Right lung (tissue), 10 donors: ENCODE data around the gene RUFY3. TPM values are rescaled to one million over a fixed set of nuclear protein-coding genes. Genes with fewer than 3 reads are reported as not detected.
"Not testable (repeated sequence)": the region's sequence is repeated elsewhere in the genome, so short reads cannot be mapped to it uniquely, and the experiment has no call there.

Experiments used
- DNase-seq, 2 donors: peaks; one replicate each; pipeline ENCODE4 v3.0.0-alpha.2; 2013
- long read RNA-seq, 8 donors: transcript quantifications; one replicate each; lab custom pipeline, GENCODE V29; 2026
- polyA plus RNA-seq, 5 donors: library from polyadenylated mRNA; unstranded; fragments of 120-200 nt; gene quantifications; one replicate each; pipeline versions ENCODE4 v1.2.1 to v1.2.3, GENCODE V29; 2013; ENCODE audit warnings: inconsistent platforms in 1 of 5, low replicate concordance in 1 of 5; ENCODE audit not compliant: insufficient read length in 5 of 5, insufficient read depth in 1 of 5

Gene RUFY3
- 100 to 1,000 TPM; 104 to 151 (median 137) TPM for polyA plus RNA-seq
- long read RNA-seq, donor 1, full-length matches to known transcripts = 8 of 140 reads
- long read RNA-seq, donor 1, partial matches to known transcripts = 72 of 140 reads
- long read RNA-seq, donor 1, other reads (novel, unspliced or antisense) = 60 of 140 reads
- long read RNA-seq, donor 2, partial matches to known transcripts = 0 of 1 reads
- long read RNA-seq, donor 2, other reads (novel, unspliced or antisense) = 0 of 1 reads
- long read RNA-seq, donor 3, partial matches to known transcripts = 124 of 135 reads
- long read RNA-seq, donor 3, other reads (novel, unspliced or antisense) = 5 of 135 reads
- long read RNA-seq, donor 4, partial matches to known transcripts = 0 of 6 reads
- long read RNA-seq, donor 4, other reads (novel, unspliced or antisense) = 0 of 6 reads
- long read RNA-seq, donor 5, partial matches to known transcripts = 0 of 6 reads
- long read RNA-seq, donor 5, other reads (novel, unspliced or antisense) = 0 of 6 reads
- long read RNA-seq, donor 6, partial matches to known transcripts = 0 of 9 reads
- long read RNA-seq, donor 6, other reads (novel, unspliced or antisense) = 0 of 9 reads
- long read RNA-seq, donor 7, partial matches to known transcripts = 0 of 5 reads
- long read RNA-seq, donor 7, other reads (novel, unspliced or antisense) = 0 of 5 reads
- long read RNA-seq, donor 8, partial matches to known transcripts = 0 of 2 reads
- long read RNA-seq, donor 8, other reads (novel, unspliced or antisense) = 0 of 2 reads

DNA sequence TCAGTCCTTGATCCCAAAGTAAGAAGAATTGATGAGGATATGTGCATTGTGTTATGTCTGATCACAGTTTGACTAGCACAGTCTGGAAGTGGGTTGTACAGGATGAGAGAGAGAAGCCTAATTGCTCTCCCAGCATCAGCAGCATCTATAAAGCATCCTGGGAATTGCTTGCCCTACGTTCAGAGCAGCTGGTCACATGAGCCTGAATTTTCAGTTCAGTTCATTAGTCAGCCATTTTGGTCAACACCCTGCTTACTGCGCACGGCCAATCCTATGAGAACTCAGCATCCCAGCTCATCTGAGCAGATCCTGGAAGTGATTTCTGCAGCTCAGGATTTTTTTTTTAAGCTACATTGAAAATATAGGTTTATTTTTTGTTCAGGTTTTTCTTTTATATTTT lies at the start of gene RUFY3:
Gene RUFY3, plus strand, starts transcription at position 218 of the 400 bp plus-strand sequence. CDS start 610 bp downstream, outside the sequence.
- DNase-seq = no peak

GRCh38 chr4:70674191-70674590 lies 47.6 kb upstream of the RUFY3 start:
- no peak for DNase-seq

- no peak for DNase-seq
Observed at GRCh38 chr4:70674731-70675130, 47.0 kb upstream of the RUFY3 start.

GRCh38 chr4:70676554-70677090 lies 45.1 kb upstream of the RUFY3 start:
- DNase-seq = no peak

- DNase-seq = no peak
Observed at GRCh38 chr4:70678383-70678999, 43.3 kb upstream of the RUFY3 start.

DNA sequence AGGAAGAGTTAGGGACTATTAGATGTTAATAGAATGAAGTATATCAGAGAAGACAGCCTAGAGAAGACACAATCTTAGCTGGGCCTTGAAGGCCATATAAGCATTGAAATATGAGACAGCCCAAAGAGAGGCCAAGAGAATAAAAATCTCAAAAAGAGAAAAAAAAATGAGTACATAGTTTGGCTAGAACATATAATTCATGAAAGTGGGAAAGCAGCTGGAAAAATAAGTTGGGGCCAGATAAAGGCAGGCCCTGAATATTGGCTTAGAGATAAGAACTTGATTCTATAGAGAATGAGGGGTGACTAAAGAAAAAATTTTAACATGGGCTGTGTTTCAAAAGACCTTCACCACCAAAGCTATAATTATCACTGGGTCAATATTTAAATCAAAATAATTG lies 40.8 kb upstream of the RUFY3 start:
- DNase-seq = peak; percentile 57 to 62

DNA sequence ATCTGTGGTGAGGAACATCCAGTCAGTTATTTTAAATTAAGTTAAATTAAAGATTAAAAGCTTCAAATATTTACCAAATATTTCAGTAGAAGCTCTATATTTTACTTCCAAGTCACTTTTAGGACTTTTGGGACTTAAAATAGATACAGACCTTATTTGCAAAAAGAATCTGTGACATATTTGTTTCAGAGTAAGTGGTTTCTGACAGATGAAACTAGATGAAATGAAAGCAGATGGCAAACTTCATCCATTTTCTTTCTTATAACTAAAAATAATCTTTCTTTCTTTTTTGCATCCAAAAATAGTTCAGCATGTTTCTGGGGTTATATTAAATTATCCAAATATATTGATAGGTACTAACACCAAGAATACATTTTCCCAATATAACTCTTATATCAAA lies 40.1 kb upstream of the RUFY3 start:
- DNase-seq = no peak

DNA sequence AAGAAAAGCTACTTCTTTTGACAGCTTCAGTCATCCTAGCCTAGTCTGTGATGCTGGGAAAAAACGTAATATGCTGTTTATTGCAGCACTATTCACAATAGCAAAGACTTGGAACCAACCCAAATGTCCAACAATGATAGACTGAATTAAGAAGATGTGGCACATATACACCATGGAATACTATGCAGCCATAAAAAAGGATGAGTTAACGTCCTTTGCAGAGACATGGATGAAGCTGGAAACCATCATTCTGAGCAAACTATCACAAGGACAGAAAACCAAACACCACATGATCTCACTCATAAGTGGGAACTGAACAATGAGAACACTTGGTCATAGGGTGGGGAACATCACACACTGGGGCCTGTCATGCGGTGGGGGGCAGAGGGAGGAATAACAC lies 39.6 kb upstream of the RUFY3 start:
- not testable (repeated sequence) for DNase-seq

DNA sequence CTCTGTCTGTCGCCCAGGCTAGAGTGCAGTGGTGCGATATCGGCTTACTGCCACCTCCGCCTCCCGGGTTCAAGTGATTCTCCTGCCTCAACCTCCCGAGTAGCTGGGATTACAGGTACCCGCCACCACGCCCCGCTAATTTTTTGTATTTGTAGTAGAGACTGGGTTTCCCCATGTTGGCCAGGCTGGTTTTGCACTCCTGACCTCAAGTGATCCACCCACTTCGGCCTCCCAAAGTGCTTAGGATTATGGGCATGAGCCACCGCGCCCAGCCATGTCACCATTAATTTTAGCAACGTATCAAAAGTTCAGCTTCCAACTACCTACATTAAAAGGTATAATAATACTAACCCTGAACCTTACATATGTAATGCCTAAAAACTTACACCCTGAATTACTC lies 34.4 kb upstream of the RUFY3 start:
- DNase-seq = no peak

- DNase-seq = peak; percentile 97 to 98
Observed at GRCh38 chr4:70687821-70688794, 33.7 kb upstream of the RUFY3 start, which contains the start of gene UTP3. Gene UTP3 (plus strand): TSS chr4:70688532. CDS start chr4:70688678, 146 bp downstream.

- no peak for DNase-seq
Observed at GRCh38 chr4:70688795-70689231, 33.0 kb upstream of the RUFY3 start.

DNA sequence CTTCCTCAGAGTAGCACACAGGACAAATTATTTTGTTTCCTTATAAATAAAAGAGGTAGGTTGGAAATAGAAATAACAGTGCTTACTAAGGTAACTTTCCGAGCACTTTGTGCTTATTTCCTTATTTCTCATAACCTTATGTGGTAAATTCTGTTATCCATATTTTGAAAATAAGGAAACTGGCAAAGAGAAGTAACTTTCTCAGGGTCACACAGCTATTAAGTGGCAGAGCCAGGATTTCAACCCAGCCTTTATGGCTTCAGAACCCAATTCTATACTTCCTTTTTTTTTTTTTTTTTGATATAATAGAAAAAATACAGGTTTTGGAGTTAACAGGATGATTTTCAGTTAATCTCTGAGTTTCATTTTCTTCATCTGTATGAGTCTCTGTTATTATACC lies 30.1 kb upstream of the RUFY3 start:
- no peak for DNase-seq

DNA sequence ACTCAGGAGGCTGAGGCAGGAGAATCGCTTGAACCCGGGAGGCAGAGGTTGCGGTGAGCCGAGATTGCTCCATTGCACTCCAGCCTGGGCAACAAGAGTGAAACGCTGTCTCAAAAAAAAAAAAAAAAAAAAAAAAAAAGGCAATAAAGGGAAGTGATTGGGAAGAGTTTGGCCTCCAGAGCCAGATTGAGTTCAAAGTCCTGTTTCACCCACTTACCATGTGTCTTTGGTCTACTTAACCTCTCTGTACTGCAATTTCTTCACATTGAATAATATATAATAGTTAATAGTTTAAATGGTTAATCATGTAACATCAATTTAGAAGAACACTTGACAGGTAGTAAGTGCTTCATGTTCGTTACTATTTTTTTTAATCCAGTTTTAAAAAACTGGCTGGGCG lies 27.1 kb upstream of the RUFY3 start:
- not testable (repeated sequence) for DNase-seq

GRCh38 chr4:70698435-70698834 lies 23.3 kb upstream of the RUFY3 start:
- DNase-seq = not testable (repeated sequence)

DNA sequence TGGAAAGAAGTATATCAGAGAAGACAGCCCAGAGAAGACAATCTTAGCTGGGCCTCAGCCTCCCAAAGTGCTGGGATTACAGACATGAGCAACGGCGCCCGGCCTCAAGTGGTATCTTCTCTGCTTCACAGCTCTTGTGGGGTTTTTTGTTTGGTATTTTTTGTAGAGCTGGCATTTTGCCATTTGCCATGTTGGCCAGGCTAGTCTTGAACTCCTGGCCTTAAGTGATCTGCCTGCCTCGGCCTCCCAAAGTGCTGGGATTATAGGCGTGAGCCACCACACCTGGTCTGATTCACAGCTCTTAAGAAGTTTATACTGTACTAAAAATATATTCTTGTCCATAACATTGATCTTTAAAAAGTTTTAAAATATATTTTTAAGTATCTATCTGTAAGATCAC lies 21.1 kb upstream of the RUFY3 start:
- DNase-seq = no peak

- no peak for DNase-seq
Observed at GRCh38 chr4:70701271-70701670, 20.5 kb upstream of the RUFY3 start.

GRCh38 chr4:70702592-70702991 lies 19.2 kb upstream of the RUFY3 start:
- not testable (repeated sequence) for DNase-seq

GRCh38 chr4:70703619-70704214 lies 18.0 kb upstream of the RUFY3 start:
- DNase-seq = no peak

DNA sequence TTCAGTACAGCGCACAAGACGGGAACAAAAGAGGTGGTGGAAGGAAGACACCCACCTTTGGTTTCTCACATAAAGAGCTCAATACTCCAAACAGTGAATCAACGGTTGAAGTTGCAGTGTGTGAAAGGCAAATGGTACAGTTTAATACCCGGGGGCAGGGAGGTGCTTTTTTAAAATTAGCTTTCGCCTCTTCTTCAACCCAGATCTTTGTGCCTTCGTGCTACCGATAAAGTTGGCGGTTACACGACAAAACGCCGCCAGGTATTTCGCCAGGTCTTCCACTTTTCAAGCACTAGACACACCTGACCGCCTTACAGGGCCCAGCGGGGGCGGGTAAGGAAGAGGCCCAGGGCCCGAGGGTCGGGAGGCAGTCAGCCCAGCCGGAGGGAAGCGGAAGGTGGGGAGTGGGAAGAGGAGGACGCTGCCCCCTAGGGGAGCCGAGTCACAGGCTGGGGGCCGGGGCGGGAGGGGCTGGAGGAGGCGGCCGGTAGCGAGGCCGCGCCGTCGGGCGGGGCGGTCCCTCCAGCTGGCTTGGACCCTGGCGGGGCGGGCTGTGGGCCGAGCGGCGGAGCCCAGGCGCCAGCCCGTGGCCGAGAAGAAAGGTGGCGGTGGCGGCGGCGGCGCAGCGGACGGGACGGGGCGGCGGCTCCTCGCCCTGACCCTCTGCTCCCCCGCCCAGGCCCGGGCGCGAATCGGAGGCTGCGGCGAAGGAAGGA lies 17.4 kb upstream of the RUFY3 start:
- peak; percentile 85 to 87 for DNase-seq

DNA sequence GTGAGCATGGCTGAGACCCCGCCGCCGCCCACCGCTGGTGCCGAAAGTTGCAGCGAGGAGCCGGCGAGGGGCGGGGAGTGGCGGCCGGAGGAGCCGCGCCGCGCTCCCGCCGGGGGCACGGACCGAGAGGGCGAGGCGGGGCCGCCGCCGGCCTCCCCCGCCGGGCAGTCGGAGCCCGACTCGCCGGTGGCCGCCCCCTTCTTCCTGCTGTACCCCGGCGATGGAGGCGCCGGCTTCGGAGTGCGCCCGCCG lies 16.9 kb upstream of the RUFY3 start:
- DNase-seq = peak in 1 of 2 donors; percentile 34
